GM12873 (cell line): Measurements from ENCODE around the gene ZBTB7A.

Source experiments
- CTCF ChIP-seq: IDR thresholded peaks from 2 replicates; pipeline ENCODE4 v1.5.1; 2012; ENCODE audit warnings: low read depth, mild to moderate bottlenecking, moderate library complexity, low read length, control low read depth; ENCODE audit not compliant: insufficient read depth; ENCODE audit errors: missing control alignments

The ZBTB7A gene

GRCh38 chr19:4007021-4007835 is 59.5 kb downstream of the ZBTB7A start, which contains the start of gene PIAS4:
PIAS4 (plus strand) TSS chr19:4007736; CDS start chr19:4007761, 25 bp downstream.
- no peak for TF ChIP-seq CTCF

- no peak for TF ChIP-seq CTCF
Observed at GRCh38 chr19:3995607-3996006, 71.1 kb downstream of the ZBTB7A start.
